ENCODE measurements around the gene FNBP1L. TPM values are rescaled to one million over a fixed set of nuclear protein-coding genes. Genes with fewer than 3 reads are reported as not detected.

FNBP1L gene
- polyA plus RNA-seq, 1 experiment, result 5.5 TPM

DNA sequence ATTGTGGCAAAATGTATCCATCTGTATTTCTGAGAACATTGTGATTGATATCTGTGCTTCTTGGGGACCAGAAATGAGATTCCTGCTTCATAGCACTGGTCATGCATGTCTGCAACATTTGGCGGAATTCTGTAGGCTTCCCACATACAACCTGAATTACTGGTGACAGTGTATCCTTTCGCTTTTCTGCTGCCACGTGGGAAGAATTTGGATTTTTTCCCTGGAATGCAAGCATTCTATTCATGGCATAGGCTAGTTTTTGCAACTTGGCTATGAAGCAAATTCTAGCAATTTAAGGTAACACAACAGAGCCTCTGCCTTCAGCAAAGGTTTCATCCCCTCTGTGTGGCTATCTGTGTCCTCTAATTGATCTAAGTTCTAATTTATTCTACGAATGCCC lies 147.8 kb downstream of the FNBP1L start:
- TF ChIP-seq, protein P1, sequence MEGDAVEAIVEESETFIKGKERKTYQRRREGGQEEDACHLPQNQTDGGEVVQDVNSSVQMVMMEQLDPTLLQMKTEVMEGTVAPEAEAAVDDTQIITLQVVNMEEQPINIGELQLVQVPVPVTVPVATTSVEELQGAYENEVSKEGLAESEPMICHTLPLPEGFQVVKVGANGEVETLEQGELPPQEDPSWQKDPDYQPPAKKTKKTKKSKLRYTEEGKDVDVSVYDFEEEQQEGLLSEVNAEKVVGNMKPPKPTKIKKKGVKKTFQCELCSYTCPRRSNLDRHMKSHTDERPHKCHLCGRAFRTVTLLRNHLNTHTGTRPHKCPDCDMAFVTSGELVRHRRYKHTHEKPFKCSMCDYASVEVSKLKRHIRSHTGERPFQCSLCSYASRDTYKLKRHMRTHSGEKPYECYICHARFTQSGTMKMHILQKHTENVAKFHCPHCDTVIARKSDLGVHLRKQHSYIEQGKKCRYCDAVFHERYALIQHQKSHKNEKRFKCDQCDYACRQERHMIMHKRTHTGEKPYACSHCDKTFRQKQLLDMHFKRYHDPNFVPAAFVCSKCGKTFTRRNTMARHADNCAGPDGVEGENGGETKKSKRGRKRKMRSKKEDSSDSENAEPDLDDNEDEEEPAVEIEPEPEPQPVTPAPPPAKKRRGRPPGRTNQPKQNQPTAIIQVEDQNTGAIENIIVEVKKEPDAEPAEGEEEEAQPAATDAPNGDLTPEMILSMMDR (IDR thresholded peaks at IDR 0.05; ENCODE audit: insufficient read depth, low read depth, low read length), result no peak
- DNase-seq (ENCODE audit: low read depth), result no peak
- CTCF ChIA-PET, result interaction anchor here (1.1 to 2.5 kb wide), 3 partner anchors 12 to 14 kb away, joined by 3 to 5 read pairs (median 3); no protein-coding TSS in a partner anchor
- Histone ChIP-seq H3K36me3 (ENCODE audit: control insufficient read depth, insufficient read depth, low read length) (peaks cover 4% of the 10 kb centered on the region; the same call in 1 of the 2 replicates), H3K4me3 (ENCODE audit: low read depth, low read length) (no peak overlapping the region), H3K27me3 (ENCODE audit: control insufficient read depth, insufficient read depth, low read length) (no peaks in the 10 kb centered on the region)
- POLR2A ChIA-PET, result no interaction called here

DNA sequence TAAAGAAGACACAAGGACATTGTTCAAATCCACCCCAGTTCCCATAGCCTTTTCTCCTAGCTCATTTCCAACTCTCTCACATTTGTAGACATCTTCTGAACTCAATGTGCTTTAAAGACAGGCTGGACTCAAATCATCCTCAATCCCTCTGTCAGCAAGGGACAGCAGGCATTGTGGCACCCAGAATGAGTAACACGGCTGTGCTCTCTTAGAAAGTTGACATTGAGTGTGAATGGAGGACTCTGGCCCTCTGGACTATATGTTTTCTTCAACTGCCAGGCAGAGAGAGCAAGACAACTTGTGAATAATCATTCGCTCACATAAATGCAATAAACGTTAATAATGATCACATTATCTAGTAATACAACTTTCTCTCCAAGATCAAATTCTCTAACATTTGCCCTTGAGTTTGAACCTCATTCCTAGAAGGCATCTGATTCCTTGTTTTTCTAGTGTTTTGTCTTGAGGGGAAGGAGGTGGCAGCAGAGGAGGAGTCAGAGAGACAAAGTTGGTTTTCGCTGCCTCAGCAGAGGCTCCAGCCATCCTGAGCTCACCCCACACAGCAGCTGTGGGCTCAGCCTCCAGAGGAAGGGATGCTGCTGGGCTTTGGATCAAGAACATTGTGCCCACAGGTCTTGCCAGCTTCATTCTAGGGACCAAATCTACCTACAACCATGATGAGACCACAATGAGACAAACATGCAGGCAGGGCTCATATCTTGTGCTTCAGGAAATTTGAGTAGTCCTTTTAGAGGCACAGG lies 148.6 kb downstream of the FNBP1L start:
- Histone ChIP-seq H3K4me3 (ENCODE audit: low read depth, low read length) (no peak overlapping the region), H3K36me3 (ENCODE audit: control insufficient read depth, insufficient read depth, low read length) (peaks cover 4% of the 10 kb centered on the region; the same call in 1 of the 2 replicates), H3K27me3 (ENCODE audit: control insufficient read depth, insufficient read depth, low read length) (no peaks in the 10 kb centered on the region)
- TF ChIP-seq, protein P1 (IDR thresholded peaks at IDR 0.05; ENCODE audit: insufficient read depth, low read depth, low read length), result no peak
- CTCF ChIA-PET, result interaction anchor here (1.4 to 2.5 kb wide), 2 partner anchors 11 to 249 kb away, joined by 3 to 5 read pairs; no protein-coding TSS in a partner anchor
- no peak for DNase-seq (ENCODE audit: low read depth)
- POLR2A ChIA-PET, result no interaction called here

DNA sequence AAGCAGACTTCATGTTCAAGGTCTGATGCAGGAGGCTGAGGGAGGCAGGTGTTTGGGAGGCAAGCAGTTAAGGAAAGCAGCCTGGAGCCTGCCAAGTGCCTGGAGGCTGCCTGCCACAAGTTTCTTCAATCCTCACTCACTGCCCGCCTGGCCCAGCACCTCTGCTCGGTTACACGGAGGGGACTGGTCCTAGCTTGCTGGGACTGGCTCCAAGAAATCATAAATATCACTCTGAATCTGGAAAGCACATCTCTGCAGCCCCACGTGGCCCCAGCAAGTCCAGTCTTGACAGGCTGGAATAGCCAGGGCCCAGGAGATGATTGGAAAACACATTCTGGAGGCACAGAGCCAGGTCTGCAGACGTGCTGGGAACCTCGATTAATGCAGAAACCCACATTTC lies 149.8 kb downstream of the FNBP1L start:
- TF ChIP-seq, protein P1 (IDR thresholded peaks at IDR 0.05; ENCODE audit: insufficient read depth, low read depth, low read length), result no peak
- Histone ChIP-seq H3K36me3 (ENCODE audit: control insufficient read depth, insufficient read depth, low read length) (no peaks in the 10 kb centered on the region), H3K27me3 (ENCODE audit: control insufficient read depth, insufficient read depth, low read length) (no peaks in the 10 kb centered on the region), H3K4me3 (ENCODE audit: low read depth, low read length) (no peak overlapping the region)
- ChIA-PET POLR2A (no interaction called here), CTCF (interaction anchor here (1.2 to 2.5 kb wide), 4 partner anchors 10 to 402 kb away, joined by 3 to 5 read pairs (median 3); no protein-coding TSS in a partner anchor)
- no peak for DNase-seq (ENCODE audit: low read depth)

DNA sequence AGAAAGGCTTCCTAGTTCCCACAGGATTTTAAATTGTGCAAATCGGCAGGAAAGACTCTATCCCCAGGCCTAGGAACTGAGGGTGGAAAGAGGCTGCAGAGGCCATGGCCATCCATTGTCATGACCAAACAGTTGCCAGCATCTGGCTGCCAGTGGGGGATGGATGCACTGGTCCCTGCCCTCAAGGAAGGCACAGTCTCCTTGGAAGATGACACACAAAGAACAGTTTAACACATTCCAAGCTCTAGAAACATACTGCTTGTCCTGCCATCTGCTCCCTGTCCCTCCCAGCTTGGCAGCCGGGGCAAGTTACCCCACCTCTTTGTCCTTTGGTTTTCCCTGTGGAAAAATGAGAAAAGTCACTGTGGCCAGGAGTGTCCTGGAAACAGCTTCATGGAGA lies 150.5 kb downstream of the FNBP1L start:
- CTCF ChIA-PET, result interaction anchor here (0.7 to 2.5 kb wide), 5 partner anchors 9 to 403 kb away, joined by 3 to 5 read pairs (median 3); no protein-coding TSS in a partner anchor
- no peak for DNase-seq (ENCODE audit: low read depth)

DNA sequence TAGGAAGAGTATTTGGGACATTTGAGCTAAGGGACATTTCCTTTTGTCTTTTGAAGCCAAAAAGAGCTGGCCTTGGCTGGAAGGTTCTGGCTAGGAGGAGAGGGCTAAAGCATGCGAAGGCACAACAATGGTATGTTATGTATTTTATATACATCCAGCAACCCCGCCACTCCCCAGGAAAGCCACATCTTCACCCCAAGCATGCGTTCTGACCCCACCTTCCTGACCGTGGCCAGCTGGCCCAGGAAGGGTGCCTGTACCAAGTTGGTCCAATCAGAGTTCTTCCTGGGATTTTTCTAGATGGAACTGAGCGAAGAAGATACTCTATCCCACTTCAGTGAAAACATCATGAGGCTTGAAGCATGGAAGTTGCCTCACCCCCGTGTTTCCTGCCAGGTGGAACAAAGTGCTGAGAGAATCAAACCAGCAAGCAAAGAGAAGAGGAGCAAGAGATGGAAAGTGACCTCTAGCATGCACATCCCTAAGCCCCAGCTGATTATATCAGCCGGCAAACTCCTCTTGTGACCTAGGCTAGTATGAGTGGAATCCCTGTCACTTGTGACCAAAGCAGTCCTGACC lies 151.0 kb downstream of the FNBP1L start:
- POLR2A ChIA-PET, result no interaction called here
- CTCF ChIA-PET, result interaction anchor here (0.7 to 1.2 kb wide), 3 partner anchors 11 to 403 kb away, joined by 3 read pairs; no protein-coding TSS in a partner anchor
- DNase-seq (ENCODE audit: low read depth), result no peak
- no peaks in the 10 kb centered on the region for H3K36me3 ChIP-seq (ENCODE audit: control insufficient read depth, insufficient read depth, low read length)
- TF ChIP-seq, protein P1 (IDR thresholded peaks at IDR 0.05; ENCODE audit: insufficient read depth, low read depth, low read length), result no peak
- no peak overlapping the region for H3K4me3 ChIP-seq (ENCODE audit: low read depth, low read length)
- no peaks in the 10 kb centered on the region for H3K27me3 ChIP-seq (ENCODE audit: control insufficient read depth, insufficient read depth, low read length)

More for the DNA sequence above, 150.5 kb downstream of the FNBP1L start:
- H3K36me3 ChIP-seq (ENCODE audit: control insufficient read depth, insufficient read depth, low read length), result no peaks in the 10 kb centered on the region
- POLR2A ChIA-PET, result no interaction called here
- no peak overlapping the region for H3K4me3 ChIP-seq (ENCODE audit: low read depth, low read length)
- H3K27me3 ChIP-seq (ENCODE audit: control insufficient read depth, insufficient read depth, low read length), result no peaks in the 10 kb centered on the region
- TF ChIP-seq, protein P1 (IDR thresholded peaks at IDR 0.05; ENCODE audit: insufficient read depth, low read depth, low read length), result no peak

All from BJ (cell line).